HK-2 (cell line): ENCODE data around the gene MAGI2.

ENCODE experiments used
- DNase-seq: peaks from one replicate; pipeline ENCODE4 v3.0.0-alpha.2; 2018; ENCODE audit not compliant: unreplicated experiment

Gene MAGI2

GRCh38 chr7:78095549-78095948 lies 1357.9 kb downstream of the MAGI2 start:
- DNase-seq = no peak

- no peak for DNase-seq
Observed at GRCh38 chr7:78092331-78092730, 1361.1 kb downstream of the MAGI2 start.

GRCh38 chr7:78090616-78091015 lies 1362.9 kb downstream of the MAGI2 start:
- no peak for DNase-seq

- no peak for DNase-seq
Observed at GRCh38 chr7:78083476-78084120, 1369.9 kb downstream of the MAGI2 start.

GRCh38 chr7:78082556-78082955 lies 1370.9 kb downstream of the MAGI2 start:
- no peak for DNase-seq

- no peak for DNase-seq
Observed at GRCh38 chr7:78081888-78082287, 1371.6 kb downstream of the MAGI2 start.

GRCh38 chr7:78081344-78081743 lies 1372.1 kb downstream of the MAGI2 start:
- DNase-seq = no peak

- DNase-seq = no peak
Observed at GRCh38 chr7:78080811-78081210, 1372.7 kb downstream of the MAGI2 start.

GRCh38 chr7:78080241-78080640 lies 1373.2 kb downstream of the MAGI2 start:
- DNase-seq = no peak

GRCh38 chr7:78074713-78075112 lies 1378.8 kb downstream of the MAGI2 start:
- no peak for DNase-seq

- no peak for DNase-seq
Observed at GRCh38 chr7:78073609-78074382, 1379.7 kb downstream of the MAGI2 start.

GRCh38 chr7:78072201-78072590 lies 1381.3 kb downstream of the MAGI2 start:
- DNase-seq = no peak

- no peak for DNase-seq
Observed at GRCh38 chr7:78071491-78072200, 1381.8 kb downstream of the MAGI2 start.

GRCh38 chr7:78066599-78066998 lies 1386.9 kb downstream of the MAGI2 start:
- DNase-seq = no peak

- no peak for DNase-seq
Observed at GRCh38 chr7:78063758-78064157, 1389.7 kb downstream of the MAGI2 start.

GRCh38 chr7:78062214-78062613 lies 1391.3 kb downstream of the MAGI2 start:
- DNase-seq = no peak

- DNase-seq = no peak
Observed at GRCh38 chr7:78057571-78057970, 1395.9 kb downstream of the MAGI2 start.

- no peak for DNase-seq
Observed at GRCh38 chr7:78055599-78055998, 1397.9 kb downstream of the MAGI2 start.

GRCh38 chr7:78055001-78055573 lies 1398.4 kb downstream of the MAGI2 start:
- DNase-seq = no peak

- no peak for DNase-seq
Observed at GRCh38 chr7:78052112-78052511, 1401.4 kb downstream of the MAGI2 start.

GRCh38 chr7:78047800-78048199 lies 1405.7 kb downstream of the MAGI2 start:
- DNase-seq = no peak

- no peak for DNase-seq
Observed at GRCh38 chr7:78043159-78043558, 1410.3 kb downstream of the MAGI2 start.

- no peak for DNase-seq
Observed at GRCh38 chr7:78041423-78041822, 1412.0 kb downstream of the MAGI2 start.
